Muscle of leg (tissue), 11 donors: Measurements from ENCODE around the gene MEI4. TPM values are rescaled to one million over a fixed set of nuclear protein-coding genes. Genes with fewer than 3 reads are reported as not detected.

ENCODE experiments used
- DNase-seq: peaks from one replicate; pipeline ENCODE4 v3.0.0; 2013
- H3K27ac ChIP-seq: one replicate; pipeline ENCODE4 v1.5.1; 2013; ENCODE audit warnings: mild to moderate bottlenecking, low read length, control low read depth
- H3K27me3 ChIP-seq: one replicate; pipeline ENCODE4 v1.6.1; 2013; ENCODE audit warnings: low read length; ENCODE audit not compliant: control insufficient read depth, insufficient read depth
- H3K36me3 ChIP-seq: one replicate; pipeline ENCODE4 v1.6.1; 2013; ENCODE audit warnings: low read length; ENCODE audit not compliant: control insufficient read depth, insufficient read depth
- H3K4me1 ChIP-seq: one replicate; pipeline ENCODE4 v1.6.1; 2013; ENCODE audit warnings: low read length; ENCODE audit not compliant: control insufficient read depth, insufficient read depth
- H3K4me3 ChIP-seq: one replicate; pipeline ENCODE4 v1.5.1; 2013; ENCODE audit warnings: low read length, control low read depth
- H3K9me3 ChIP-seq: replicated peaks from 2 replicates; pipeline ENCODE4 v1.6.1; 2013; ENCODE audit warnings: low read depth, low read length; ENCODE audit not compliant: control insufficient read depth
- WGBS: methylation state at CpG from one replicate; pipeline ENCODE4 v1.1.5; 2013; ENCODE audit warnings: missing lambda C conversion rate; ENCODE audit not compliant: insufficient coverage; 5-methylcytosine and 5-hydroxymethylcytosine counted together
- polyA plus RNA-seq, 8 donors: library from polyadenylated mRNA; unstranded; fragments of 120-200 nt; gene quantifications; one replicate each; pipeline versions ENCODE4 v1.2.1 to v1.2.3, GENCODE V29; 2013; ENCODE audit warnings: inconsistent platforms in 1 of 8, low replicate concordance in 1 of 8; ENCODE audit not compliant: insufficient read length in 8 of 8, insufficient read depth in 1 of 8
- total RNA-seq: library from RNA; stranded (reverse); fragments of 120-200 nt; gene quantifications from one replicate; pipeline ENCODE4 v1.2.4, GENCODE V29; 2013

The MEI4 gene
- total and polyA plus RNA-seq, 9 donors, result under 0.01 to 0.08 (median 0.04) TPM; not detected in 2

DNA sequence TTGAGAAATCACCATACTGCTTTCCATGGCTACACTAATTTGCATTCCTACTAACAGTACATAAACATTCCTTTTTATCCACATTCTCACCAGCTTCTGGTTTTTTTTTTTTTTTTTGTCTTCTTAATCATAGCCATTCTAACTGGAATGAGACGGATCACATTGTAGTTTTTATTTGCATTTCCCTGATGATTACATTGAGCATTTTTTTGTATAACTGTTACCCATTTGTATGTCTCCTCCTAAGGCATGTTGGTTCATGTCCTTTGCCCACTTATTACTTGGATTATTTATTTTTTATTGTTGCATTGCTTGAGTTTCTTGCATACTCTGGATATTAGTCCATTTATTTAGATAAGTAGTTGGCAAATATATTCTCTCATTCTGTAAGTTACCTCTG lies 258.0 kb downstream of the MEI4 start:
- peaks cover 14% of the 10 kb centered on the region for H3K9me3 ChIP-seq
- H3K4me1 ChIP-seq, result no peaks in the 10 kb centered on the region
- no peak overlapping the region for H3K27ac ChIP-seq
- WGBS, result no CpG with 5 or more reads among the region's 1 CpG
- no peaks in the 10 kb centered on the region for H3K36me3 ChIP-seq
- no peaks in the 10 kb centered on the region for H3K27me3 ChIP-seq
- H3K4me3 ChIP-seq, result no peak overlapping the region
- no peak for DNase-seq

DNA sequence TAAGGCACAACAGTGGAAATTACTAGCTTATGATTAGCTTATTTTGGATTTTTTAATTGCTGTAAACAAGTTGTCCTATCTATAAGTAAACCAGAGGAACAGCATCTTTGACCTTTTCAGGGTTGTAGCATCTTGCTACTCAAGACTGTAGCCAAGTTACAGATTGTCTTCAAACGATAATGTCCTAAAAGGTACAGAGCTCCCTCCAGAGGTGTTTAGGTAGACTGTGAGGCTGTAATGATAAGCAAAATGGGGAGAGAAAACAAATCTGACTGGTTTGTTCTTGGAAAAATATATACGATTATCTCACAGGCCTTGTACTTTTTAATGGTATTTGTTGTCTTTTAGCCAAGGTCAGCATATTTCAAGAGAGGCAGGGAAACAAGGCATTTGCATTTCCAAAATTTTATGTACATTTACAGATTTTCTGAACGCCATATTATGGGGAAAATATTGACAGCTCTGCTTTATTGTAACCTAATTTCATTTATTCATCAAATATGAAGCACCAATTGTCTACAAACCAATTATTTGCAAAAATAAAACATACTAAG lies 273.4 kb downstream of the MEI4 start:
- Histone ChIP-seq H3K4me3 (no peak overlapping the region), H3K27ac (no peak overlapping the region), H3K27me3 (no peaks in the 10 kb centered on the region), H3K9me3 (peaks cover 4% of the 10 kb centered on the region), H3K4me1 (no peaks in the 10 kb centered on the region), H3K36me3 (no peaks in the 10 kb centered on the region)
- no CpG with 5 or more reads among the region's 3 CpGs for WGBS
- no peak for DNase-seq

DNA sequence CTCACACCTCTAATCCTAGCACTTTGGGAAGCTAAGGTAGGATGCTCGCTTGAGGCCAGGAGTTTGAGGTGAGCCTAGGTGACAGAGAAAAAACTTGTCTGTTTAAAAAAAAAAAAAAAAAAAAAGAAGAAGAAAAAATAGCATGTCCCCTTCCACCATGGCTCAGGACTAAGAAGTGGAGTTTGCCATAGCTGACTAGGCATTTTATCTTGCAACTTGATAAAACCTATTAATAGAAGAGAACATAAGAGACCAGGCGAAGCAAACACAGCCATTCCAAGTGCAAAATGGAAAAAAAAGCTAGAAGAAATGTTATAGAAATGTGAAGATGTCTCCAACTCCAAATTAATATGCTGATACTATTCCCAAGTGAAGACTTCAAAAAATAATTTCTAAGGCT lies 277.5 kb downstream of the MEI4 start:
- H3K4me1 ChIP-seq, result no peaks in the 10 kb centered on the region
- DNase-seq, result no peak
- peaks cover 2% of the 10 kb centered on the region for H3K9me3 ChIP-seq
- WGBS, result no CpG with 5 or more reads among the region's 2 CpGs
- no peak overlapping the region for H3K27ac ChIP-seq
- no peaks in the 10 kb centered on the region for H3K27me3 ChIP-seq
- H3K4me3 ChIP-seq, result no peak overlapping the region
- H3K36me3 ChIP-seq, result no peaks in the 10 kb centered on the region

DNA sequence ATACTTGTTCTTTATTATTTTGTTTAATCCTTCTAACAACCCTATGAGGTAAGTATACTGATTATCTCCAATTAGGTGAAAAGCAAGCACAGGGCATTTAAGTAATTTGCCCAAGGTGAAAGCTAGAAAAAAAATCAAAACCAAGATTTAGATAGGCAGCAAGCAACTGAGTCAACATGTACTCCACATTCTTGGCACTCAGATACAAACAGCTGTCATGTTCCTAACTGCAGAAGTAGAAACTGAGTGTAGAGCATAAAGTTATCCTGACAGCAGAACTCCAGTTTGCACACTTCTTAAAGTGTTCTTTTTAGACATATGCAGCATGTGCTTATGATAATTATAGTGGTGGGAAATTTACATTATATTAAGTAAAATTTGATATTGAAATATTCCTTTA lies 278.1 kb downstream of the MEI4 start:
- Histone ChIP-seq H3K4me1 (no peaks in the 10 kb centered on the region), H3K27ac (no peak overlapping the region), H3K4me3 (no peak overlapping the region), H3K9me3 (peaks cover 2% of the 10 kb centered on the region), H3K36me3 (no peaks in the 10 kb centered on the region), H3K27me3 (no peaks in the 10 kb centered on the region)
- DNase-seq, result no peak

DNA sequence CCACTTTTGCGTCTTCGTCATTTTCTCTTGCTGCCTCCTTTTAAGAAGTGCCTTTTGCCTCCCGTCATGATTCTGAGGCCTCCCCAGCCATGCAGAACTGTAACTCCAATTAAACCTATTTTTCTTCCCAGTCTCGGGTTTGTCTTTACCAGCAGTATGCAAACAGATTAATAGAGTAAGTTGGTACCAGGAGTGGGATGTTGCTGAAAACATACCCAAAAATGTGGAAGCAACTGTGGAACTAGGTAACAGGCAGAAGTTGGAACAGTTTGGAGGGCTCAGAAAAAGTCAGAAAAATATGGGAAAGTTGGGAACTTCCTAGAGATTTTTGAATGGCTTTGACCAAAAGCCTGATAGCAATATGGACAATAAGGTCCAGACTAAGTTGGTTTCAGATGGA lies 309.2 kb downstream of the MEI4 start:
- Histone ChIP-seq H3K36me3 (no peaks in the 10 kb centered on the region), H3K27ac (no peak overlapping the region), H3K4me1 (no peaks in the 10 kb centered on the region), H3K9me3 (peaks cover 16% of the 10 kb centered on the region), H3K4me3 (no peak overlapping the region), H3K27me3 (no peaks in the 10 kb centered on the region)
- no CpG with 5 or more reads among the region's 4 CpGs for WGBS
- no peak for DNase-seq

DNA sequence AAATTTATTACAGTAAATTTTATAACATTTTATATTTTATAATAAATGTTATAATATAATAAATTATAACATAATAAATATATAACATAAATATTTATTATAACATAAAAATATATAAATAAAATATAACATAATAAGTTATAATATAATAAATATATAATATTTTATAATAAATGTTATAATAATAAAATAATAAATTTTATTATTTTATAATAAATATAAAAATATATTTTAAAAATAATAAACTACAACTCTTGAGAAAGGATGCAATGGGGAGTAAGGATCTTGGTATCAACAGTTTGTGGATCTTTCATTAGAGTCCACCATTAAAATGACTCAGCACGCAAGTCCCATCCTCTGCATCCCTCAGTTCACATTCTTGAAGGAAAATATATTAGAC lies 312.6 kb downstream of the MEI4 start:
- no peak for DNase-seq
- WGBS, result no CpG with 5 or more reads among the region's 1 CpG
- peaks cover 14% of the 10 kb centered on the region for H3K9me3 ChIP-seq
- H3K27me3 ChIP-seq, result no peaks in the 10 kb centered on the region
- H3K4me1 ChIP-seq, result no peaks in the 10 kb centered on the region
- H3K36me3 ChIP-seq, result no peaks in the 10 kb centered on the region
- H3K4me3 ChIP-seq, result no peak overlapping the region
- no peak overlapping the region for H3K27ac ChIP-seq

DNA sequence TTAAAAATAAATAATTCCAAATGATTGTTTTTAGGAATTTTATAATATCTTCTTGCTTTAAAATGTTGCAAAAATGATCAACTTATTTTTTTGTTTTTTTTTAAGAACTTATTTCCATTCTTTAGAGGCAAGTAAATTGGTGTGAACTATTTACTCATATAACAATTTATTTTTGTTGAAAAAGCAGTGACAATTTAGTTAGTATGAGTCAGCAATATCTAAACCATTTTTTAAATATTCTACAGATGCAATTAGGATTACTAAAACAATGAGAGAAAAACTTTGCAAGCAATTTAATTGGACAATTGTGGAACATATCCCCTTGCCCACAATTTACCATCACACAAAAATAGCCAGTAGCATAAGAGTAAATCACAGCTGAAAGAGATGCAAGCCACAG lies 319.5 kb downstream of the MEI4 start:
- H3K27ac ChIP-seq, result no peak overlapping the region
- H3K36me3 ChIP-seq, result no peaks in the 10 kb centered on the region
- peaks cover 7% of the 10 kb centered on the region for H3K9me3 ChIP-seq
- H3K27me3 ChIP-seq, result no peaks in the 10 kb centered on the region
- H3K4me1 ChIP-seq, result no peaks in the 10 kb centered on the region
- no peak for DNase-seq
- H3K4me3 ChIP-seq, result no peak overlapping the region

Other genes with a start within 250 kb of the MEI4 start
- gene HTR1B, start 189.5 kb upstream of the MEI4 start, total RNA-seq, result 0.04 TPM
- under 1 TPM in 5 of 8 donors, not detected in 3; 0.06 to 0.28 (median 0.08) TPM for gene HTR1B, start 189.5 kb upstream of the MEI4 start, polyA plus RNA-seq